NCI-H146 treated with DMSO at 0.1 percent for 48 hours (cell line): ENCODE results near the gene ADCY9.
"Not testable (repeated sequence)": the region's sequence is repeated elsewhere in the genome, so short reads cannot be mapped to it uniquely, and the experiment has no call there.

Source experiments
- DNase-seq: peaks from one replicate; lab custom pipeline; 2025; ENCODE audit not compliant: unreplicated experiment; lab: John Stamatoyannopoulos, UW

ADCY9 gene

GRCh38 chr16:3953728-3954410 is 162.4 kb downstream of the ADCY9 start:
- no peak for DNase-seq

DNA sequence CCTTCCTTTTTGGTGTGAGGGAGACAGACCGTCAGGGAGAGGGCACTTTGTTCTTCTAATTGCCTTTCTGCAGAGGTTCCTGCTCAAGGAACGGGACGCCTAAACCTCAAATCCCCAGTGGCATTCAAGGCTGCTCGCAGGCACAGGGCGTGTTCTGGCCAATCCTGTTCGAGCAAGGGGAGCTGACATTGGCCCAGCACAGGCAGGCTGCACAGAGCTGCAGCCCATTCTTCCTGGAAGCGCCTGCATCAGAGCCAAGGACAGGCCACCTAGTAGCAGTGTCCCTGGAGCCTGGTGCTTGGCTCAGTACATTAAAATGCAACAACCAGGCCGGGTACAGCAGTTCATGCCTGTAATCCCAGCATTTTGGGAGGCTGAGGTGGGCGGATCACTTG is 163.5 kb downstream of the ADCY9 start:
- DNase-seq = no peak

DNA sequence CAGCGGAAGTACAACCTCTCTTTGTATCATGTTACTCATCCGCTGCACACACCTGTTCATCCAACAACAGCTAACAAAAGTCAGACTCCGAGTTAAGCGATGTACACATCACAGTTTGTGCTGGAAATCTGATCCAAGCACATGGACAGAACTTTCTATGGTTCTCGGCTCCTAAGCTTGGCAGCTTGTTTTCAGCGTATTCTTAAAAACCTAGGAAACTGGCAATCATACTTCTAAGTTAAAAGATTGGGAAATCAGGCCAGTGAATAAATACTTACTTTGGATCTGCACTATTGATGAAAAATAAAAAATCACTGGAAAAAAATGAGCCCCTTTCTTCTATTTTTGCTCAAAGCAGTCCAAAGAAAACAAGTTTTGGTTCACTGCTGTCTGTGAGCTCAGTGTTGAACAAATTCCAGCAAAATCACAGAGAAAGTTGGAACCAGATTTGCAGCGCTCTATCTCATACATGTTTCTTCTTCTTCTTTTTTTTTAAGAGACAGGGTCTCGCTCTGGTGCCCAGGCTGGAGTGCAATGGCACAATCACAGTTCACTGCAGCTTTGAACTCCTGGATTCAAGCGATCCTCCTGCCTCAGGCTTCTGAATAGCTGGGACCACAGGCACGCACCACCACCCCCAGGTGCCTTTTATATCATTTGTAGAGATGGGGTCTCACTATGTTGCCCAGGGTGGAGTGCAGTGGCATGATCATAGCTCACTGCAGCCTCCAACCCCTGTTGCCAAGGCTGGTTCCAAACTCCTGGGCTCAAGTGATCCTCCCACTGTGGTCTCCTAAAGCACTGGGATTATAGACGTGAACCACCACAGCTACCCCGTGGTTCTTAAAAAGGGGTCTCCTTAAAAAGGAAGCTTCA is 164.1 kb downstream of the ADCY9 start:
- DNase-seq = peak; percentile 30

DNA sequence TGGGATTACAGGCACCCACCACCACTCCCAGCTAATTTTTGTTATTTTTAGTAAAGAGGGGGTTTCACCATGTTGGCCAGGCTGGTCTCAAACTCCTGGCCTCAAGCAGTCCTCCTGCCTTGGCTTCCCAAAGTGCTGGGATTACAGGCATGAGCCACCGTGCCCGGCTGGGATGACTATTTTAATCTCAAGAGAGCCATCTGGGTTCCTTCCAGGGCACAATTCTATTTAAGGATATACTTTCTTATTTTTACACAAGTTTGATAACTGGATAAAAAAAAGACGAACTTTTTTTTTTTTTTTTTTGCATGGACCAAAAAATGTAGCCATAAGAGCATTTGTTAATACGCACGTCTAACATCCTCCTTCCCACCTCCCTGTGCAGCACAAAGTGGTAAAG is 164.9 kb downstream of the ADCY9 start:
- DNase-seq = not testable (repeated sequence)

DNA sequence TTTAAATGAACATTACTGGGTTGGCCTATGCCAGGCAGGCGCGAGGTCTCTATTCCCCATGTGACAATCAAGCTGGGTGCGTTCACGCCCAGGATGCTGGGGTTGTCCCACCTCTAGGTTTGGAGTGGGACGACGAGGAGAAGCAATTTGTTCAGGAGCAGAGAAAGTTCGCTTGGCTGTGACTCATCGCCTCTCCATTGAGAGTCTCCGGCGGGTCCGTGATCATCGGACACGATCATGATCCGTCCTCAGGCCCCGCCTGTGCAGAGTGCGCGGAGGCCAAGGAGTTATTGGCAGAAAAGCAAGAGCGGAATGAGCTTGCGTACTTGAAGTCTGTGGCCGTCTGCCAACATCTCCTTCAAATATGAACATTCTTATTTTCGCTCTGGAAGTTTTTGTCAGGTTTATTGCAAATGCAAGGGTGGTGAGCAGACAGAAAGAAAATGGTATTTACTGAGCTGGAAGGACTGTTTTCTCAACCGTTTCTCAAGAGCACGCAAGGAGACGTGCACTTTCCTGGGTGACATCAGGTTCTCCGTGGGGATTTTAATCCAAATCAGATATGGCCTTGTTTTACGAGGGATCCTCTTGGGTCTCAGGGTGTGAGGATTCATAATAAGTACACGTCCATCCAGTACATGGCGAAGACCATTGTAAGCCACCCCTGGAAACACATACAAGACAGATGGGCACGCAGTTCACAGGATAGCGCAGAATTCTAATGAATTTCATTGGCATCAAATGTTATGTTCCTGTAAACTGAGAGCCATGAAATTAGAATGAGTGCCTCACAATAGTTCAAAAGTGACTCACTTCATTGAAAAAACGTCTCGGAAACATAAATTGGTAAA is 165.7 kb downstream of the ADCY9 start:
- DNase-seq = no peak

DNA sequence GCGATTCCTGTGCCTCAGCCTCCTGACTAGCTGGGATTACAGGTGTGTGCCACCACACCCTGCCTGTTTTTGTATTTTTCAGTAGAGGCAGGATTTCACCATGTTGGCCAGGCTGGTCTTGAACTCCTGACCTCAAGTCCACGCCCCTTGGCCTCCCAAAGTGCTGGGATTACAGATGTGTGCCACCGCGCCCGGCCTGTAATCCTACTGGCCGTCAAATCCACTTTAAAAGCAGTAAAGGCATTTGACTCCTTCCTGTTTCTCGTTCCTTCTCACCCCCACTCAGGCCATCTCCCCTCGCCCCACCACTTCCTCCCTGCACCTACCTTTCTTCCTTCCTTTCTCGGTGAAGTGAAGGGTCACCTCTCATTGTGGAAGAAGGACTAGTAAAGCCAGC is 166.3 kb downstream of the ADCY9 start:
- DNase-seq = no peak

DNA sequence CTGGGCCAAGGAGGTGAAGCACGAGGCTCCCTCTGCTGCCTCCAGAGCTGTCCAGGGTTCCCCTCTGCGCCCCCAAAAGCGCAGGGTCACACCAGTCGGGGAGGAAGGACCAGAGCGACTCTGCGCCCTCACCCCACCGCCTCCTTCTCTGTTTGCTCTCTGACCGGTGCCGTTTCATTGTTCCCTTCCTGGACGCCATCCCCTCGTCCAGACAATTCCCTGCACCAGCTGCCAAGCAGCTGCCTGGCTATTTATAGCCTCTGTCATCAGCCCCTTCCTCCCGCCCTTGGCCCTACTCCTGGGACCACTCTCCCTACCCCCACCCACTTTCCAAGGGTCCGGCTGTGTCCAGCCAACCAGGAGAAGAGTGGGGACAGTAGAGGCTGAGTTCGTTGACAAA is 167.0 kb downstream of the ADCY9 start:
- no peak for DNase-seq

DNA sequence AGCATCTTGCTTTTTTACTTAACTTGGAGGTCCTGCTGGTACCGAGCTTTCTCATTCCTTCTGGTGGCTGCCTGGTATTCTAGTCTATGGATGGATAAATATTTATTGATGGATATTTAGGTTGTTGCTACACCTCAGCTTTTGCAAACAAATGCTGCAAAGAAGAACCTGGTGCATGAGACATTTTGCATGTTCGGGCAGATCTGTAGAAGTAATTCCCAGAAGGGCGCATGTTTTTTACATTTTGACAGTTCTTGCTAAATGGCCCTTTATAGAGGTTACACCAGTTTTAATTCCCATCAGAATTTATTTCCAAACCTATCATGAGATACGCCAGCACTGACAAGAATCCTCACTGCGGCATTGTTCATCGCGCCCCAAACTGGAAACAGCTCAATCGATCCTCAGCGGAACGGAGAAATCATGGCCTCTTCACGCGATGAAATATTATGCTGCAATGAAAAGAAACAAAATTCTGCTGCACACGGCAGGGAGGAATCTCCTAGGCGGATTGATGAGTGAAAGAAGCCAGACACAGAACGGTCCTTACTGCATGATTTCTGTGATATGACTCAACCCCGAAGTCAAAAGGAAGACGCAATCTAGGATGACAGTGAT is 167.8 kb downstream of the ADCY9 start:
- DNase-seq = no peak

- no peak for DNase-seq
Observed at GRCh38 chr16:3946604-3947180, 169.6 kb downstream of the ADCY9 start.

DNA sequence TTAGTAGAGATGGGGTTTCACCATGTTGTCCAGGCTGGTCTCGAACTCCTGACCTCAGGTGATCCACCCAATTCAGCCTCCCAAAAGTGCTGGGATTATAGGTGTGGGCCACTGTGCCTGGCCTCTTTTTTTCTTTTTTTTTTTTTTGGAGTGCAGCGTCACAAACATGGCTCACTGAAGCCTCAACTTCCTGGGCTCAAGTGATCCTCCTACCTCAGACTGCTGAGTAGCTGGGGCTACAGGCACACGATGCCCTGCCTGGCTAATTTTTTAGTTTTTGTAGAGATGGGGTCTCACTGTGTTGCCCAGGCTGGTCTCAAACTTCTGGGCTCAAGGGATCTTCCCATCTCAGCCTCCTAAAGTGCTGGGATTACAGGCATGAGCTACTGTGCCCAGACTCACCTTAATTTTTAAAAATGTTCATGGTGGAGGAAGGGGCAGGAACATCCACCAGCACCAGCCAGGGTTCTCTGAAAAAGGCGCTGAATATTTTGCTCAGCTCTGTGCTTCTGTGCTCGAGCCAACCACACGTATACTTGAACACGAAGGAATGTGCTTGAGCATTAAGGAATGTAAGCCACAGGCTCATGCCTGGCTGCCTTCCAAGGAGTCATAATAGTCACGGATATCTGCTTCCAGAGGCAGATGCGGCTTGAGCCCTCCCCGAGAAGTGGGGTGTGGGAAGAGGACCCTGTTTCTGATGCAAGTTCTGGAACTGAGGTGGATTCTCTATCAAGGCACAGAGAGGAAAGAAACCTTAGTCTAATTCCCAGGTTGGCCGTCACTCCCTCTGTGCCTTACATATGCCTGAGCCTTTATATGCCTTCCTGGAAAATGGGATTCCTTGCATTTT is 170.3 kb downstream of the ADCY9 start:
- no peak for DNase-seq

DNA sequence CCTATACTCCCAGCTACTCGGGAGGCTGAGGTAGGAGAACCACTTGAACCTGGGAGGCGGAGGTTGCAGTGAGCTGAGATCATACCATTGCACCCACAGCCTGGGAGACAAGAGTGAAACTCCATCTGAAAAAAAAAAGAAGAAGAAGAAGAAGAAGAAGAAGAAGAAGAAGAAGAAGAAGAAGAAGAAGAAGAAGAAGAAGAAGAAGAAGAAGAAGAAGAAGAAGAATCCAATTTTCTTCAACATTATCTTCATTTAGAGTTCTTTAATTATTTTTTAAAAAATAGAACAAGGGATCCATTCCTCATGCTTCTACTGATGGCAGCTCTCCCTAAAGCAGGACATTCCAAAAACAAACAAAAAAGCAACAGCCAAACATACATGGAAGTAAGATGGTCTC is 171.8 kb downstream of the ADCY9 start:
- not testable (repeated sequence) for DNase-seq

GRCh38 chr16:3942146-3942545 is 174.1 kb downstream of the ADCY9 start:
- DNase-seq = not testable (repeated sequence)

- DNase-seq = peak; percentile 24
Observed at GRCh38 chr16:3938843-3939624, 177.2 kb downstream of the ADCY9 start.

DNA sequence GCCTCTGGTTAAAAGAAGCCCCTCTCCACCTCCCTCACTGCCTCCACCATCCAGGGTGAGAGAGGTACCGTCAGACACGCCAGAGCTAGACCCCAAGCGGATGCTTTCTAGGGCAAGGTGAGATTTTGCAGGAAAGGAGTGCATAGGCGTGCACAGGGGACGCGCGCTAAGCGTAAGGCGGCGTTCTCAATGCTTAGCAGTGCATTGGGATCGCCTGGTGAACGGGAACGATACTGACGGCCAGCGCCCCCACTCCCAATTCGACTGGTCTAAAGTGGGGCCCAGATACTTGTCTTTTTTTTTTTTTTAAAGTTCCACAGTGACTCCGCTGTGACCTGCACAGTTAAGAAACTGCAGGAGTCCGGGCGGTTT is 177.8 kb downstream of the ADCY9 start:
- no peak for DNase-seq

GRCh38 chr16:3937066-3937875 is 179.0 kb downstream of the ADCY9 start:
- DNase-seq = no peak

GRCh38 chr16:3935921-3936320 is 180.3 kb downstream of the ADCY9 start:
- DNase-seq = no peak

DNA sequence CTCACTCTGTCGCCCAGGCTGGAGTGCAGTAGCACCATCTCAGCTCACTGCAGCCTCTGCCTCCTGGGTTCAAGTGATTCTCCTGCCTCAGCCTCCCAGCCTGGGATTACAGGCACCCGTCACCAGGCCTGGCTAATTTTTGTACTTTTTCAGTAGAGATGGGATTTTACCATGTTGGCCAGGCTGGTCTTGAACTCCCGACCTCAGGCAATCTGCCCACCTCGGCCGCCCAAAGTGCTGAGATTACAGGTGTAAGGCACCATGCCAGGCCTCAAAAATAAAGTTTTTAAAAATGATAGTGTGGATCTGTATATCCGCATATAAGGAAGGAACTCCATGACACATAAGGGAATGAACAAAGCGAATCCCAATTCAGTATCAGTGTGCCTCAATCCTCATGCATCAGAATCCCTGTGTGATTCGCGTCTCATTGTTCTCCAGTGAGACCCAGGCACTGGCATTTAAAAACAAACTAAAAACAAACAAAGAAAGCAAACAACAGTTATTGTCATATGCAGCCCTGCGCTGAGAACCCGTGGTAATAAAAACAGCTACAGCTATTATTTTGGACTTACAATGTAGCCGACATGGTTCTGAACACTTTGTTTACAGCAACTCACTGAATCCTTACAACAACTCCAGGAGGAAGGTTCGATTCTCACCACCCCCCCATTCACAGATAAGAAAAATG is 181.6 kb downstream of the ADCY9 start:
- no peak for DNase-seq

DNA sequence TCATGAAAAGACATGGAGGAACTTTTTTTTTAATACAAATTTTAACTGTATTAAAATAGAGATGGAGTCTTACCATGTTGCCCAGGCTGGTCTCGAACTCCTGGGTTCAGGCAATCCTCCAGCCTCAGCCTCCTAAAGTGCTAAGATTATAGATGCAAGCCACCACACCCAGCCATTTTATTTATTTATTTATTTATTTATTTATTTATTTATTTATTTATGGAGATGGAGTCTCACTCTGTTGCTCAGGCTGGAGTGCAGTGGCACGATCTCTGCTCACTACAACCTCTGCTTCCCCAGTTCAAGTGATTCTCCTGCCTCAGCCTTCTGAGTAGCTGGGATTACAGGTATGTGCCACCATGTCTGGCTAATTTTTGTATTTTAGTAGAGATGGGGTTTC is 189.1 kb downstream of the ADCY9 start:
- not testable (repeated sequence) for DNase-seq
